Measurements from ENCODE around the gene FSD1L. TPM values are rescaled to one million over a fixed set of nuclear protein-coding genes. Genes with fewer than 3 reads are reported as not detected.

Gene FSD1L
- polyA plus RNA-seq, 1 of the 3 experiments (the other 2 are of a cell fraction) = 0.76 TPM

DNA sequence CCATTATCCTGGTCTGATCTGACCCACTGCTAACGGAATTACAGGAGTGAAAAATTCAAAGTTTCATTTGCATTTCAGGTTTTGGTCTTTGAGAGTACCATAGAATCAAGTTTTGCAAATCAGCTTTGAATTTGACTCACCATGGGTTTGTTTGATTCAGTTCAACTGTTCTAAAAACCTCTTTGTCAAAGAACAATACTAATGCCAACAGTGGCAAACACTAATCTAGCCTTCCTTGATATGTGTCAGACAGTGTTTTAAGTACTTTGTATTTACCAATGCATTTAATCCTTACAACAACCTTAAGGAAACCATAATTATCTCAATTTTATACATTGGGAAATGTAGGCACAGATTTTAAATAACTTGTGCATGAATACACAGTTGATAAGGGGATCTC, 10.1 kb upstream of the FSD1L start:
- Histone ChIP-seq H4K20me1 (ENCODE audit: insufficient read depth) (no peaks in the 10 kb centered on the region), H3K9ac (no peak overlapping the region), H3K4me2 (no peak overlapping the region), H2AFZ (ENCODE audit: low read depth) (no peak overlapping the region), H3K79me2 (ENCODE audit: insufficient read depth) (no peaks in the 10 kb centered on the region), H3K4me1 (ENCODE audit: control insufficient read depth in 1 of 2, insufficient read depth in 2 of 2, low read depth in 1 of 2, low read length in 1 of 2) (no peaks in the 10 kb centered on the region), H3K36me3 (replicated peaks in 1 of 2; ENCODE audit: control insufficient read depth in 1 of 2, insufficient read depth in 2 of 2, low read length in 1 of 2) (no peaks in the 10 kb centered on the region), H3F3A (replicated peaks; ENCODE audit: insufficient read depth) (no peaks in the 10 kb centered on the region), H3K27ac (ENCODE audit: low read depth in 2 of 2, low read length in 1 of 2) (no peak overlapping the region), H3K9me3 (no peaks in the 10 kb centered on the region), H3K27me3 (ENCODE audit: insufficient read depth) (no peaks in the 10 kb centered on the region), H3K9me2 (no peaks in the 10 kb centered on the region), H3K4me3 (ENCODE audit: low read depth in 2 of 2, low read length in 1 of 2) (no peak overlapping the region)
- no peak for DNase-seq
- 50% methylated on average over 1 of the region's 1 CpG for WGBS (ENCODE audit: low lambda C conversion rate)
- TF ChIP-seq POLR2AphosphoS5 (IDR thresholded peaks at IDR 0.05; ENCODE audit: low read depth, low read length) (no peak), RAD21 (IDR thresholded peaks at IDR 0.05; ENCODE audit: low read length) (no peak), NFIC (IDR thresholded peaks at IDR 0.05; ENCODE audit: borderline replicate concordance) (no peak), GATA2 (CRISPR knock-in tag; IDR thresholded peaks at IDR 0.05) (no peak), TAF1 (IDR thresholded peaks at IDR 0.05; ENCODE audit: borderline replicate concordance, low read depth, low read length) (no peak), FOXM1 (IDR thresholded peaks at IDR 0.05; ENCODE audit: low read depth) (no peak), RXRA (IDR thresholded peaks at IDR 0.05; ENCODE audit: borderline replicate concordance, low read depth) (no peak), RCOR1 (IDR thresholded peaks at IDR 0.05; ENCODE audit: low read length) (no peak), CHD2 (IDR thresholded peaks at IDR 0.05; ENCODE audit: low read length, partially characterized antibody) (no peak), YY1 (IDR thresholded peaks at IDR 0.05; ENCODE audit: low read depth) (no peak), TCF12 (IDR thresholded peaks at IDR 0.05) (no peak), EP300 (IDR thresholded peaks at IDR 0.05; ENCODE audit: borderline replicate concordance in 1 of 2, low read depth in 1 of 2, low read length in 1 of 2) (no peak)
- TF ChIP-seq, protein P1, sequence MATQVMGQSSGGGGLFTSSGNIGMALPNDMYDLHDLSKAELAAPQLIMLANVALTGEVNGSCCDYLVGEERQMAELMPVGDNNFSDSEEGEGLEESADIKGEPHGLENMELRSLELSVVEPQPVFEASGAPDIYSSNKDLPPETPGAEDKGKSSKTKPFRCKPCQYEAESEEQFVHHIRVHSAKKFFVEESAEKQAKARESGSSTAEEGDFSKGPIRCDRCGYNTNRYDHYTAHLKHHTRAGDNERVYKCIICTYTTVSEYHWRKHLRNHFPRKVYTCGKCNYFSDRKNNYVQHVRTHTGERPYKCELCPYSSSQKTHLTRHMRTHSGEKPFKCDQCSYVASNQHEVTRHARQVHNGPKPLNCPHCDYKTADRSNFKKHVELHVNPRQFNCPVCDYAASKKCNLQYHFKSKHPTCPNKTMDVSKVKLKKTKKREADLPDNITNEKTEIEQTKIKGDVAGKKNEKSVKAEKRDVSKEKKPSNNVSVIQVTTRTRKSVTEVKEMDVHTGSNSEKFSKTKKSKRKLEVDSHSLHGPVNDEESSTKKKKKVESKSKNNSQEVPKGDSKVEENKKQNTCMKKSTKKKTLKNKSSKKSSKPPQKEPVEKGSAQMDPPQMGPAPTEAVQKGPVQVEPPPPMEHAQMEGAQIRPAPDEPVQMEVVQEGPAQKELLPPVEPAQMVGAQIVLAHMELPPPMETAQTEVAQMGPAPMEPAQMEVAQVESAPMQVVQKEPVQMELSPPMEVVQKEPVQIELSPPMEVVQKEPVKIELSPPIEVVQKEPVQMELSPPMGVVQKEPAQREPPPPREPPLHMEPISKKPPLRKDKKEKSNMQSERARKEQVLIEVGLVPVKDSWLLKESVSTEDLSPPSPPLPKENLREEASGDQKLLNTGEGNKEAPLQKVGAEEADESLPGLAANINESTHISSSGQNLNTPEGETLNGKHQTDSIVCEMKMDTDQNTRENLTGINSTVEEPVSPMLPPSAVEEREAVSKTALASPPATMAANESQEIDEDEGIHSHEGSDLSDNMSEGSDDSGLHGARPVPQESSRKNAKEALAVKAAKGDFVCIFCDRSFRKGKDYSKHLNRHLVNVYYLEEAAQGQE (IDR thresholded peaks at IDR 0.05; ENCODE audit: low read depth, low read length) = no peak
- TF ChIP-seq, protein P2, sequence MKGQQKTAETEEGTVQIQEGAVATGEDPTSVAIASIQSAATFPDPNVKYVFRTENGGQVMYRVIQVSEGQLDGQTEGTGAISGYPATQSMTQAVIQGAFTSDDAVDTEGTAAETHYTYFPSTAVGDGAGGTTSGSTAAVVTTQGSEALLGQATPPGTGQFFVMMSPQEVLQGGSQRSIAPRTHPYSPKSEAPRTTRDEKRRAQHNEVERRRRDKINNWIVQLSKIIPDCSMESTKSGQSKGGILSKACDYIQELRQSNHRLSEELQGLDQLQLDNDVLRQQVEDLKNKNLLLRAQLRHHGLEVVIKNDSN (IDR thresholded peaks at IDR 0.05; ENCODE audit: borderline replicate concordance, low read depth) = no peak
- TF ChIP-seq, protein P3, sequence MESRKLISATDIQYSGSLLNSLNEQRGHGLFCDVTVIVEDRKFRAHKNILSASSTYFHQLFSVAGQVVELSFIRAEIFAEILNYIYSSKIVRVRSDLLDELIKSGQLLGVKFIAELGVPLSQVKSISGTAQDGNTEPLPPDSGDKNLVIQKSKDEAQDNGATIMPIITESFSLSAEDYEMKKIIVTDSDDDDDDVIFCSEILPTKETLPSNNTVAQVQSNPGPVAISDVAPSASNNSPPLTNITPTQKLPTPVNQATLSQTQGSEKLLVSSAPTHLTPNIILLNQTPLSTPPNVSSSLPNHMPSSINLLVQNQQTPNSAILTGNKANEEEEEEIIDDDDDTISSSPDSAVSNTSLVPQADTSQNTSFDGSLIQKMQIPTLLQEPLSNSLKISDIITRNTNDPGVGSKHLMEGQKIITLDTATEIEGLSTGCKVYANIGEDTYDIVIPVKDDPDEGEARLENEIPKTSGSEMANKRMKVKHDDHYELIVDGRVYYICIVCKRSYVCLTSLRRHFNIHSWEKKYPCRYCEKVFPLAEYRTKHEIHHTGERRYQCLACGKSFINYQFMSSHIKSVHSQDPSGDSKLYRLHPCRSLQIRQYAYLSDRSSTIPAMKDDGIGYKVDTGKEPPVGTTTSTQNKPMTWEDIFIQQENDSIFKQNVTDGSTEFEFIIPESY (IDR thresholded peaks at IDR 0.05; ENCODE audit: borderline replicate concordance, low read depth) = no peak
- TF ChIP-seq, protein P4, sequence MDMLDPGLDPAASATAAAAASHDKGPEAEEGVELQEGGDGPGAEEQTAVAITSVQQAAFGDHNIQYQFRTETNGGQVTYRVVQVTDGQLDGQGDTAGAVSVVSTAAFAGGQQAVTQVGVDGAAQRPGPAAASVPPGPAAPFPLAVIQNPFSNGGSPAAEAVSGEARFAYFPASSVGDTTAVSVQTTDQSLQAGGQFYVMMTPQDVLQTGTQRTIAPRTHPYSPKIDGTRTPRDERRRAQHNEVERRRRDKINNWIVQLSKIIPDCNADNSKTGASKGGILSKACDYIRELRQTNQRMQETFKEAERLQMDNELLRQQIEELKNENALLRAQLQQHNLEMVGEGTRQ (IDR thresholded peaks at IDR 0.05; ENCODE audit: borderline replicate concordance, low read depth, low read length) = no peak
- TF ChIP-seq, protein P5, sequence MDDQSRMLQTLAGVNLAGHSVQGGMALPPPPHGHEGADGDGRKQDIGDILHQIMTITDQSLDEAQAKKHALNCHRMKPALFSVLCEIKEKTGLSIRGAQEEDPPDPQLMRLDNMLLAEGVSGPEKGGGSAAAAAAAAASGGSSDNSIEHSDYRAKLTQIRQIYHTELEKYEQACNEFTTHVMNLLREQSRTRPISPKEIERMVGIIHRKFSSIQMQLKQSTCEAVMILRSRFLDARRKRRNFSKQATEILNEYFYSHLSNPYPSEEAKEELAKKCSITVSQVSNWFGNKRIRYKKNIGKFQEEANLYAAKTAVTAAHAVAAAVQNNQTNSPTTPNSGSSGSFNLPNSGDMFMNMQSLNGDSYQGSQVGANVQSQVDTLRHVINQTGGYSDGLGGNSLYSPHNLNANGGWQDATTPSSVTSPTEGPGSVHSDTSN (IDR thresholded peaks at IDR 0.05) = no peak
- TF ChIP-seq, protein P6, sequence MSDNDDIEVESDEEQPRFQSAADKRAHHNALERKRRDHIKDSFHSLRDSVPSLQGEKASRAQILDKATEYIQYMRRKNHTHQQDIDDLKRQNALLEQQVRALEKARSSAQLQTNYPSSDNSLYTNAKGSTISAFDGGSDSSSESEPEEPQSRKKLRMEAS (IDR thresholded peaks at IDR 0.05; ENCODE audit: low read depth) = no peak
- CTCF ChIA-PET = interaction anchor here (2.8 kb wide), 1 partner anchor 22 kb away, joined by 8 read pairs; no protein-coding TSS in a partner anchor
- POLR2A ChIA-PET = no interaction called here

All from SK-N-SH (cell line).